Stimulated activated CD8-positive, alpha-beta memory T cell treated with anti-CD3 and anti-CD28 coated beads, Interleukin-12 subunit alpha, Interleukin-12 subunit beta, amount 100 ng/mL, for 24 hours (primary cell): ENCODE data around the gene CPPED1.

Experiments used
- DNase-seq: peaks from one replicate; pipeline ENCODE4 v3.0.0-alpha.2; 2020; ENCODE audit errors: extremely low read depth

CPPED1 gene

DNA sequence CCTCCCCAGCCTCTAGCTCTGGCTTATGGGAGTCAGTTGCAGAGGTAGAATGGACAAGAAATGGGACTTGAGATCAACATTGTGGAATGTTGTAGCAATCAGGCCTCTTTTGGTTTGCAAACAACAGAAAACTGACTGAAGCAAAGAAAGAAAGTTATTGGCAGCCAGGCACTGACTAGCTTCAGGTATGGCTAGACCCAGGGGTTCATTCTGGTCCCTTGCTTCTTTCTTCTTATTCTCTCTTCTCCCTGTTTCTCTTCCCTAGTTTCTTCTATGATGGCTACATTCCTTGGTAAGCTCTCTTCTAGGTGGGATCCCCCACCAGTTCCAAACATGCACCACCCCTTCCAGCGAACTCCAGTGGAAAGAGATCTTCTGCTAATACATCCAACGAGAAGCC, 154.3 kb downstream of the CPPED1 start:
- DNase-seq = no peak

DNA sequence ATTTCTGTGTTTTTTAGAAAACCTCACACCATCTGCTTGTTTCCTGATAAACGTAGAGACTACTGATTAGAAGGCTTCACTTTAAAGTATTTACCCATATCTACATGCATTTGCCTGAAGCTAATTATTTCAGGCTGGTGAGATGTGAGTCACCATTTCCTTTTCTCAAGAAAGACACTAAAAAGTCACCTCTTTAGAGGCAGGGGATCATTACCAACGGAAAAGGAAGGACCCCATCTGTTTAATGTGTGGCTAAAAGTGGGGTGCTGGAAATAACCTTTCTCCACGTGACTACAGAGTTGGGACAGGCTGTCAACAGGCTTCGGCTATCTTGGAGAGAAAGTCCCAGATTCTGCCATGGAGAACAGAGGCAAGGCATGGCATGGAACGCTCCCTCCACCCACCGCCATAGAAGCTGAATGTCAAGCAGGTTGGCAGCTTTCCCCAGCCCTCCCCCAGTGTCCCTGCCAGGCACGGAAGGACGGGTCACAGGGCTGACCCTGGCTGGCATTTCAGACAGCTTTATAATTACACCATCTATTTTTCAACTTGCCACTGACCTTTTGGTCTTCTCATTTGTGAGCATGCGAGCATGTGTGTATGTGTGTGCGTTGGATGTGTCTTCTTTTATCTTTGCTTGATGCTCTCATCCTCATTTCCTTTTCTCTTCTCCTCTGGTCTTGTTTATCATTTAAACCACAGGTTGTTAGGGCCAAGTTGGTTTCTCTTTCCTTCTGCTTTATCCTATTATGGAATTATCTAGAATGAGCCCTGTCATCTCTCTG, 157.0 kb downstream of the CPPED1 start:
- no peak for DNase-seq

DNA sequence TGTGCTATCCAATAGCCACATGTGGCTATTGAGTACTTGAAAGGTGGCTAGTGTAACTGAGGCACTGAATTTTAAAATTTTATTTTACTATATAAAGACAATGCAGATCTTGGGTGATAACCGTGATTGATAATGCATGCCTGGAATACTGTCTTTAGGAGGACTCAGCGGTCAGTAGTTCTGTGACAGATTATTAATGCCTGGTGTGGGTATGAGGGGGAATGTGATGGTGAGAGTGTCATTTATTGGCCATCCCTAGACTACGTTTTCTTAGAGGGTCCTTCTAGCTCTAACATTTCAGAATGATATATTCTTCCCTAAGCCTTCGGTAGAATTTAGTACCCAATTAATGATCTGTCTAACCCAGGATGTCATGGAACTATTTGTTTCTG, 157.6 kb downstream of the CPPED1 start:
- no peak for DNase-seq

DNA sequence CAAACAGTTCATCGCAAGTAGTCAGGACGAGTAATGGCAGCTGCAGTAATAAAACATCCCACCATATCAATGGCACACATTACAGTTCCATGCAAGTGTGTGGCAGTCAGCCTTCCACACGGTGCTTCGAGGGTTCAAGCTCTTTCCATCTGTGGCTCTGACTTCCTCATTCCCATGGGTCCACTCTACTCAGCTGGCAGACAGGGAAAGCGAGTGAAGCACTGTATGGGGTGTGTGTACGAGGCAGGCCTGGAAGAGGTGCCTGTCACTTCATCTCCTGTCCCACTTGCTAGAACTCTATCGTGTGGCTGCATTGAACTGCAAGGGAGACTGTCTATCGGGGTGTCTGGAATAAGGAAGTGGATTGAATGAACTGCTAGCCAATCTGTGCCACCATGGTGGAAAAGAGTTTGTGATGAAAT, 160.6 kb downstream of the CPPED1 start:
- DNase-seq = no peak

DNA sequence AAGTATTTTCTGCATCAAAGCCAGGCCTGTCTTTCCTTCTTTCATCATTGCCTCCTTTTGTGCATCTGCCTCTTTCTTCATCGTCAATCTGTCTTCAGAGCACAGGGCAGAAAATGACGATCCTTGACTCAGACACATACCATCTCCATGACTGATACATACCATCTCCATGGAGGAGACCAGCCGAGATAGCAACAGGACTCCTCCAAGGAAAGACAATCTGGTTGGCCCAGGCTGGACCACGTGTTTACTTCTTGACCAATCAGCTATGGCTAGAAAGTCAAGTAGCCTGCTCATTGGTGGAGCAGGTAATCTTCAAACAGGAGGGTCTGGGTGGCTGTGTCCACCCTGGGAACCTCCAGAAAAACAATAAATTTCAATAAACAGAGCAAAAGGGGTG, 164.6 kb downstream of the CPPED1 start:
- no peak for DNase-seq

DNA sequence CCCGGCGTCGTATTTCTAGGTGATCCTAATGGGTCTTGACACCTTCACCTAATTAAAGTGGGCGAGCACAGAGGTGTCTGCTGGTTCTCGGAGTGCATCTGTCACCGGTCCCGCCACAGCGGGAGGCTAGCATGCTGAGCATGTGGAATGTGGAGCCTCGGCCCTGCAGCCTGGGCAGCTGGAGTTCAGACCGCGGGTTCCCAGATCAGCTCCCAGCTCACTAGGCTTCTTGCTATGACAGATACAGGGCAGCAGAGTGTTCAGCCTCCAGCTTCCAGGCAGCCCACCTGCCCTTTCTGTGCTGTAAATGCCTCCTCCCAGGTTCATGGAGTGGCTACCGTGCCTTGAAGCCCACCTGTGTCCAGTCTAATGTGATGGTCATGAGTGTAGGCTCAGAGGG, 166.7 kb downstream of the CPPED1 start:
- DNase-seq = no peak

DNA sequence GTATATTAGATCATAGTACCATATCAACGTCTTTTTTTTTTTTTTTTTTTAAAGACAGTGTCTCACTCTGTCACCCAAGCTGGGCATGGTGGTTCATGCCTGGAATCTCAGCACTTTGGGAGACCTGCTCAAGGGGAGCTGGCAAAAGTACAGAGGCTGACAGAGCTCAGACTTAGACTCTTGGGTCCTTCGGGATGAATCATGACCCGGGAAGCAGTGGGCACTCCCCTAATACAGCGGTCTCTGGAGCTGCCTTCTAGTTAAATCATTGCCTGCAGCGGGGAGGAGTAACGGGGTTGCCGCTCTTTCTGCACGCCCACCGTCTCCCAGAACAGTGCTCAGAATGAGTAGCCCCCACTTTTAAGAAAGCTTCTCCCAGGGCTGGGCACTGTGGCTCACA, 174.4 kb downstream of the CPPED1 start:
- DNase-seq = no peak

DNA sequence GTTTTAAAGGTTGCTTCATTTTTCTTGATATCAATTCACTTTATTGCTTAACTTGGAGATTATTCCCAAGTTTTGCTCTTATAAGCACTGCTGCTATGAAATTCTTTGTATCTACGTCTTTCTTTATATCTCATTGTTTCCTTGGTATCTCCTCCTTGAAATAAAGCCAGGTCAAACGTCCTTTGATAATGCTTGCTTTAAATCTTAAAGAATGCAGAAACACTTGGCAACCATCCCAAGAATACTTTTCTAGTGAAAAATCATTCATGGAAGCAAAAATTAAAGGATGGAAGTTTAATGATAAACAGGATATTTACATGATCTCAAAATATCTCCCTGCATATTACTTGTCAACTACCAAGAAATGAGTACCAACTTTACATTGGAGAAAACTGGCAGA, 175.2 kb downstream of the CPPED1 start:
- no peak for DNase-seq

DNA sequence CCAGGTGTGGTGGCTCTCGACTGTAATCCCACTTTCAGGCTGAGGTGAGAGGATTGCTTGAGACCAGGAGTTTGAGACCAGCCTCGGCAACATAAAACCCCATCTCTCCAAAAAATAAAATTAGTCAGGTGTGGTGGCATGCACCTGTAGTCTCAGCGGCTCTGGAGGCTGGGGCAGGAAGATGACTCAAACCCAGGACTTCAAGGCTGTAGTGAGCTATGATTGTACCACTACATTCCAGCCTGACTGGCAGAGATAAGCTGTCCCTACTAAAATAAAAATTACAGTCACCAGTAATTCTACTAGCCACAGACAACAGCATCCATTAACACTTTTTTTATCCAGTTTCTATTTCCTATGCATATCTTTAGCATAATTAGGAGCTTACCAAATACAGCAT, 176.3 kb downstream of the CPPED1 start:
- no peak for DNase-seq

DNA sequence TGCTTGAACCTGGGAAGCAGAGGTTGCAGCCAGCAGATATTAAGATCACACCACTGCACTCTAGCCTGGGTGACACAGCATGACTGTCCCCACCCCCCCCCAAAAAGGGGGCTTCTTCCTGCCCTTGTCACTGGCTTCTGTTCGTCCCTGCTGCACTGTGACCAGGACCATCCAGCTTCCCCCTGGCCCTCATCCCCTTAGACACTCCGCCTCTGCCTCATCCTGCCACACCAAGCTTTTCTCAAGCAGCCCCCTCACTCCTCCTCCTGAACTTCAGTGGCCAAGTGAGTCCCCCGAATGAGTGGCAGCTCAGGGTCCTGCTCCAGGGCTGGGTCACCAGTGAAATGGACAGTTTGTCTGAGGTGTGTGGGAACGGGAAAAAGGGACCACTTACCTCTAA, 177.3 kb downstream of the CPPED1 start:
- no peak for DNase-seq

DNA sequence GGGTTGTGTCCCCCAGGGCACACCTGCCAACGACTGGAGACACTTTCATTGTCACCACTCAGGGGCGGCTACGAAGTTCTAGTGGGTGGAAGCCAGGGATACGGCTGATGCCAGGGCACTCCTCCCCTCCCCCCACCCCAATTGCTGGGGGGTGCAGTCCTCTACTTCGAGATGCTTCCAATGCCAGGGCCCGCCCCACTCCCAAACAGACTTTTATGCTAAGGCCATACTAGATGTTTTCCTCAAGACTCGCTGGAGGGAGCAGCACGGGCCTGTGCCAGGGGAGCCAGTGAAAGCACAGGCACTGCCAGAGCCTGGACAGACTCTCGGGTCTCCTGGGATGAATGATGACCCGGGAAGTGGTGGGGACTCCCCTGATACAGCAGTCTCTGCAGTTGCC, 178.0 kb downstream of the CPPED1 start:
- DNase-seq = no peak

DNA sequence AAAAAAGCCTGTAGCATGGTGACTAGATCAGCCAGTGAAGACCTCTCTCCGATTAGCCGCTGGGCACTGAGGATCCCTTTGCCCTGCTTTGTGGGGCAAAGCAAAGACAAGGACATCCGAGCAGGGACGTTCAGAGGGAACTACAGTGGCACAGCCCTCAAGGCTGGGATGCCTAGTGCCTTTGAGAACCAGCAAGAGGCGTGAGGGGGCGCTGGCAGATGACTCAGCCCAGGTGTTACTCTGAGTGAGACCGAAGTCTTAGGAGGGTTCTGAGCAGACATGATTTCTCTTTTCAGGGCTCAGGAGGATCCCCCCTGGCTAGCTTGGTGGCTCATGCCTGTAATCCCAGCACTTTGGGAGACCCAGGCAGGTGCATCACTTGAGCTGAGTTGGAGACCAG, 178.6 kb downstream of the CPPED1 start:
- DNase-seq = no peak

DNA sequence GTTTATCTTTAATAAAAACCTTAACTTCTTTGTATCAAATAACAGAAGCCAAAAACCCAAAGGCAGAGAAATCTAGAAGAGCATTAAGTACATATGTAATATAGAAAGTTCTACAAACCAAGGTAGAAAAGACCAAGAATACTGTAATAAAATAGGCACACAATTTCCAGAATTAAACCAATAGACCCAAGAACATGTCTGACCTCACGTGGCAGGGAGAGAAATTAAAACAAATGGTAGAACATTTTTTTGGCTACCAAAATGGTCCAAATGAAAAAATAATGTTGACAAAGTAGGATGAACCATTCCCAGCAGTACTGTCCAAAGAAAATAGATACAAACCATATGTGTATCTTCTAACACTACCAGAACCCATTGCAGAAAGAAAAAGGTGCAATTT, 183.5 kb downstream of the CPPED1 start:
- DNase-seq = no peak

DNA sequence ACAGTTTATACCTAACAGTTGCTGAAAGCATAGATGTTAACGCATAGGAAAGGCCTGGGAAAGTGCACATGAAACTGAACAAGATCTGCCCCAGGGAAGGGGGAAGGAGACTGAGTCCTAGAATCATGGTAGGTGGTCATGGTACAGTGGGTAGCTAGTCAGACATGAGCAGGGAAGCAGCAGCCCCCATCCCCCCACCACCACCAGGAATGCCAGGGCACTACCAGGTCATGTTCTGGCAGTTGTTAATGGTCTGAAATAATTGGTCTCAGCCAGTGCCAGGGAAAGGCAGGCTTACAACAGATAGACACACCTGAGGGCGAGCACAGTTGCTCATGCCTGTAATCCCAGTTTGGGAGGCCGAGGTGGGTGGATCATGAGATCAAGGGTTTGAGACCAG, 185.2 kb downstream of the CPPED1 start:
- no peak for DNase-seq

DNA sequence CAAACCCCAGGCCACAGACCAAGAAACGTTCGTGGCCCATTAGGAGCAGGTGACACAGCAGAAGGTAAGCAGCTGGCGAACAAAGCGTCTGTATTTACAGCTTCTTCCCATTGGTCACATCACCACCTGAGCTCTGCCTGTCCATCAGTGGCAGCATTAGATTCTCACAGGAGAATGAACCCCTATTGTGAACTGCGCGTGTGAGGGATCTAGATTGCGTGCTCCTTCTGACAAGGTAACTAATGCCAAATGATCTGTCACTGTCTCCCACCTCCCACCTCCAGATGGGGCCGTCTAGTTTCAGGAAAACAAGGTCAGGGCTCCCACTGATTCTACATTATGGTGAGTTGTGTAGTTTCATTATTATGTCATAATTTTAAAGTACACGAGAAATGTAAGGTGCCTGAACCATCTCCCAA, 186.3 kb downstream of the CPPED1 start:
- peak; percentile 5 for DNase-seq

DNA sequence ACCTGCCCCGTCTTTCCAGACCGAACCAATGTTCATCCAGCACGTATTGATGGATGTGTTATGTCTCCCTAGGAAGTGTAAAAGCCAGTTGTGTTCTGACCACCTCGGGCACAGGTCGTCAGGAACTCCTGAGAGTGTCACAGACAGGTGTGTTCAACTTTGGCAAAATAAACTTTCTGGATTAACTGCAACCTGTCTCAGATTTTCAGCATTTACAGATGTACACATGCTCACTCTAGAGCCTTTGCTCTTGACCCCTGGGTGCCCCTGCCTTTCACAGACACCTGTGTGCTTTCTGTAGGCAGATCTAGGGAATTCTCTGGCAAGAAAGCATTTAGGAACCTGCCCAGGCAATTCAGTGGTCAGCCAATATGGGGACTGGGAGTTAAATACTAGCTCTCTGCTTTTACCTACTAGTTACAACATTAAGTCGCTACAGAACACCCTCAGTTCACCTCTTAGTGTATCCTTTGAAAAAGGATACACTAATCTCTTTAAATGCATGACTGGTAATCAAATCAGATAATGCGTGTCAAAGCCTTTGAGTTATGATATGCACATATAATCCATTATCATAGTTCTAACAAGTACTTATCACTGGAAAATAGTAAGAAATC, 188.9 kb downstream of the CPPED1 start:
- no peak for DNase-seq

DNA sequence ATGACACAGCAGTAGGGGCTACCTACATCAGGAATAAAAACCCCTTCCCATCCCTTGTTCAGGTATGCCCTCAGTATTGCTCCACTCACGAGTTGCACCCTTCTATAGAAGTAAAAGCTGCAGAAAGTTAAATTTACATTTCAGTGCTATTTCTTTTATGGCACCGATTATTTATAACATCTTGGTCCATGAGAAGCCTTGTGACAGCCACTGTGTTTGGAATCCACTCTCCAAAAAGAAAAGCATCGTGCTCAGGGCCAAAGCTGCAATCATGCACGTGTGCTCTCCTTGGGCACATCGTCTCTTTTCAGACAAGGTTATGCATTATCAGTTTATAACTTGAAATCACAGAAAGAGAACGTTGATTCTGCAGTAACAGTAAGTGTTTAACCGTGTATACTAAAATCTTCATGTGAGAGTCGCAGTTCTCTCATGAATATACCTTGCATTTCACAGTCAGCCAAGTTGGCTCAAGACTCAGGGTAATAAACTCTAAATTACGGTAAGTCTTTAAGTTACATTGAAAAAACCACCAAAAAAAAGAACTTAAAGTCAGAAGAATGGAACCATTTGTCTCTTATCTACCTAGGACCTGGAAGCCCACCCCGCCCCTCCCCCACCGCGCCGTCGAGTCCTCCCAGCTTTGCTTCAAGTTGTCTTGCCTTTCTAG, 189.6 kb downstream of the CPPED1 start:
- DNase-seq = no peak

DNA sequence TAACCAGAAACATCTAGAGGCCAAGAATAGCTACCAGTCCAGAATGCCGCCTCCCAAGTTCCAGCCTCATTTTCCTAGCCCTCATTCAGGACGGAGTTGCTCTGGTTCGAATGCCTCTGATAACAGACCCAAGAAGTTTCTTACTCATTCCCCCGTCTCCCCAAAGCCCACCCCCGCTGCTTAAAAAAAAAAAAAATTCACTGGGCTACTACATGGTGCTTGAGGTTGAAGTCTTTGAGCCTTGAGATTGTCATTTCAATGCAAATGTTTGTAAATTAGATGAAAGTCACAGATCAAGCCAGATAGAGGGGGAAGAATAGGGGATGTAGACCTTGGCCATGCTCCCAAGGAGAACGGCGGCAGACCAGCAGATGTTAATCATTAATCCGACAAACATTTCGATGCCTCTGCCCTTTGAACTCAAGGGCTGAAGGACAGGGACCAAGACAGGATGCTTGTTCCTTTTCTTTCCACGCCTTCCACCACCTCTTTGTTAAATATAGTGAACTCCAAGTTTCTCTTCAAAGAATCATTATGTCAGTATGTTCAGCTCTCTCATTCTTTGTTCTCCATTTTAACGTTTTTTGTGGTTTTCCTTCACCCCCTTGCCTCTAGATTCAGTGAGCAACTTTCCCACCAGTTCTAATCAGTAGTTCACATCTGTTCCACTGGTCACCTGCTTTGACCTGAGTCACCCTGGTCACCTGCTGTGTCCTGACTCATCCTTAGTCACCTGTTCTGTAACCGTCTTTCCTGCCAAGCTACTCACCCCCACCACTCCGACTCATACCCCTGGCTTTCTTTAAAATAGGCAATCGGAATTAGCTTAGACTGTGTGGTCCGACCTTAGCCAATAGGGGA, 190.3 kb downstream of the CPPED1 start:
- DNase-seq = peak; percentile 17

DNA sequence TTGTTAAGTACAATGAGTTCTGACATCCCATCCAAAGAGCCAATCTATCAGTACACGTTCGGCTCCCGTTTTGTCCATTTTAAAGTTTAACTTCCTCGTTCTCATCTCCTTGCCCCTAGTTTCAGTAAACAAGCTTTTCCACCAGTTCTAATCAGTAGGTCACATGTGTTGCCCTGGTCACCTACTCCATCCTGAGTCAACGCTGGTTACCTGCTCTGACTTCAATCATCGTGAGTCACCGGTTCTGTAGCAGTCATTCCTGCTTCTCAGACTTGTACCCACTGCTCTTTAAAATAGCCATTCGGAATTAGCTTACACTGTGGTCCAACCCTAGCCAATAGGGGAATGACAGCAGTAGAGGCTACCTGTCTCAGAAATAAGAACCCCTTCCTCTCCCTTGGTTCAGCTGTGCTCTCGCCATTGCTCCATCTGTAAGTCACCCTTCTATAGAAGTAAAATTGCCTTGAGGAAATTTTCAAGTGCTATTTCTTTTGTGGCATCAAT, 191.0 kb downstream of the CPPED1 start:
- no peak for DNase-seq

DNA sequence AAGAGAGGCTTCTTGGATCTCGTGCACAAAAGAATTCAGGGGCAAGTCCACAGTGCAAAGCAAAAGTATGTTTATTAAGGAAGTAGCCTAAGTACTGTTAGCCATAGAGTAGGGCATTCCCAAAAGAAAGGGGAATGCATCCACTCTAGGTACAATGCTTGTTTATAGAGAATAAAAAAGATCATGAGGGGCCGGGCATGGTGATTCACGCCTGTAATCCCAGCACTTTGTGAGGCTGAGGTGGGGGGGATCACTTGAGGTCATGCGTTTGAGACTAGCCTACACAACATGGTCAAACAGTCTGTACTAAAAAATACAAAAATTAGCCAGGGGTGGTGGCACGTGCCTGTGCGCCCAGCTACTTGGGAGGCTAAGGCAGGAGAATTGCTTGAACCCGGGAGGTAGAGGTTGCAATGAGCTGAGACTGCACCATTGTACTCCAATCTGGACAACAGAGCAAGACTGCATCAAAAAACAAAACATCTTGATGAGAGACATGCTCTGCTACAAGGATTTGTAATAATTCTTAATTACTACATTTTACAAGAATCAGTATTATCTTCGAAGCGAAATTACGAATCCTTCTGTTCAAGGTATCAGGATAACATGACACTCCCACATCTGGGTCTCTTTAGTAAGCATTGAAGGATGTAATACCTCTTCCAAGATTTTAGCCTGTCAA, 191.6 kb downstream of the CPPED1 start:
- no peak for DNase-seq

DNA sequence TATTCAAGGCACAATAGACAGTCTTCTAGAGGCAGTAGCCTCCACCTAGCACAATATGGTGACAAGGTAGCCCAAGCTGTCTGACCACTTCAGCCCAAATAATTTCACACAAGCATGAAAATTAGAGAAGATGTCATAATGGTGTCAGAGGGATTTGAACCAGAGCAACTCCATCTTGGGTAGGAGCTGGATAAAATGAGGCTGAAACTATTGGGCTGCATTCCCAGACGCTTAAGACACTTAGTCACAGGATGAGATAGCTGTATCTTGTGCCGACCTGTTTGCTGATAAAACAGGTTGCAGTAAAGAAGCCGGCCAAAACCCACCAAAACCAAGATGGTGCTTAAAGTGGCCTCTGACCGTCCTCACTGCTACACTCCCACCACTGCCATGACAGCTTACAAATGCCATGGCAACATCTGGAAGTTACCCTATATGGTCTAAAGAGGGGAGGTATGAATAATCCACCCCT, 192.6 kb downstream of the CPPED1 start:
- no peak for DNase-seq
